ENCODE results near the gene MTHFSD.

MTHFSD gene

DNA sequence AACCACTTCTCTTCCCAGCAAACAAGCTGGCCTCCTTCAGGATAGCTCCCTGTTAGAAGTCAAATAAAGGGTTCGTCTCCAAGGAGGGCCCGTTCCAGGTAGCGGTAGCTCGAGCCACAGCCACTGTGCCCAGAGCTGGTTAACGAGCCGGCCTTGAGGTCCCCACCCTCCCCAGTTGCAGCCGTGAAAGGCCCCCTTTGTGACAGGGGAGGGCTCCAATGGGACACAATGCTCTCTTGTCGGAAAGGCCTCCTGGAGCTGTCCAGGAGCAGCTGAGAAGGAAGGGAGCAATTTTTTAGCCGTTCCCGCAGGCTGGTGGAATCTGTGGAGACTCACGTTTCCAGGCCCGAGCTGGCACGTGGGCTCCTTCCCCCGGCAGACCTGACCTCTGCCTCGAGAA, 74.6 kb downstream of the MTHFSD start:
- no peak overlapping the region for H3K4me3 ChIP-seq (ENCODE audit: low read length)
- H3K9me3 ChIP-seq (replicated peaks; ENCODE audit: insufficient read depth, low read length), result no peaks in the 10 kb centered on the region
- no peaks in the 10 kb centered on the region for H4K20me1 ChIP-seq (ENCODE audit: insufficient read depth, low read length)
- no peak overlapping the region for H3K4me2 ChIP-seq (ENCODE audit: low read depth, low read length)
- no peak for DNase-seq
- no peak overlapping the region for H2AFZ ChIP-seq (ENCODE audit: low read length)
- H3K9me2 ChIP-seq (replicated peaks; ENCODE audit: insufficient read depth, low read length), result no peaks in the 10 kb centered on the region
- peaks cover 63% of the 10 kb centered on the region for H3K27me3 ChIP-seq (replicated peaks; ENCODE audit: insufficient read depth, low read length)
- H3K4me1 ChIP-seq (ENCODE audit: low read length), result no peaks in the 10 kb centered on the region
- no peaks in the 10 kb centered on the region for H3K79me2 ChIP-seq (ENCODE audit: low read length)
- TF ChIP-seq EZH2phosphoT487 (IDR thresholded peaks at IDR 0.05; ENCODE audit: low read length) (no peak), EZH2 (optimal IDR thresholded peaks at IDR 0.05; ENCODE audit: low read depth, low read length) (no peak)
- H3K27ac ChIP-seq (ENCODE audit: low read length), result no peak overlapping the region
- no peaks in the 10 kb centered on the region for H3F3A ChIP-seq (ENCODE audit: insufficient read depth, low read length)
- no peak overlapping the region for H3K9ac ChIP-seq (ENCODE audit: low read length)
- no peaks in the 10 kb centered on the region for H3K36me3 ChIP-seq (replicated peaks; ENCODE audit: insufficient read depth, low read length)

All from MM.1S (cell line).